GM12892 (cell line): ENCODE results near the gene FNDC3A.

ENCODE experiments used
- POLR2A ChIP-seq: IDR thresholded peaks from 2 replicates; pipeline ENCODE4 v1.6.1; 2011; ENCODE audit warnings: low read depth, low read length, control low read depth
- POLR2AphosphoS5 ChIP-seq: IDR thresholded peaks from 2 replicates; pipeline ENCODE4 v1.6.1; 2011; ENCODE audit warnings: low read depth, low read length, control low read depth
- TAF1 ChIP-seq: IDR thresholded peaks from 2 replicates; pipeline ENCODE4 v1.6.1; 2011; ENCODE audit warnings: low read depth, mild to moderate bottlenecking, control low read depth, low read length, borderline replicate concordance

- no peak for TF ChIP-seq POLR2A
- TF ChIP-seq TAF1, result no peak
- no peak for TF ChIP-seq POLR2AphosphoS5
These were observed 271.3 kb downstream of the FNDC3A start for GRCh38 chr13:49246850-49247642.
